ENCODE measurements around the gene ERC2.
"Not testable (repeated sequence)": the region's sequence is repeated elsewhere in the genome, so short reads cannot be mapped to it uniquely, and the experiment has no call there.

The ERC2 gene

DNA sequence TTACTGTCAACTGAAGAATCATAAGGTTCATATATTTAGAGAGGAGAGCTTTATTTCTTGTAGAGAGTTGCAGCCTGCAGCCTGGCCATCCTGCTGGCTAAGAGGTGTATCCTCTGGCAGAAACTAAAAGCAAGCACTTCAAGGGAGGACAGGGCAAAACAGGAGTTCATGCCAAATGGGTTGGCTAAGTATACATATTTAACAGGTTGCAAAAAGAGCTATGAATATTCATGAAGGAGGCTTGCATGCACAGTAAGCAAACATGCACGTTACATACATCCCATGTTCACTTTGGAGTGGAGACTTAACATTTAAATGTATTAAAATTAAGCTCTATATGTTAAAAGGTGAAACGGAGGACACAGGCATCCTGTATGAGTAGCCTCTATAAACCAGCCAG, 354.4 kb downstream of the ERC2 start:
- no peak for DNase-seq

DNA sequence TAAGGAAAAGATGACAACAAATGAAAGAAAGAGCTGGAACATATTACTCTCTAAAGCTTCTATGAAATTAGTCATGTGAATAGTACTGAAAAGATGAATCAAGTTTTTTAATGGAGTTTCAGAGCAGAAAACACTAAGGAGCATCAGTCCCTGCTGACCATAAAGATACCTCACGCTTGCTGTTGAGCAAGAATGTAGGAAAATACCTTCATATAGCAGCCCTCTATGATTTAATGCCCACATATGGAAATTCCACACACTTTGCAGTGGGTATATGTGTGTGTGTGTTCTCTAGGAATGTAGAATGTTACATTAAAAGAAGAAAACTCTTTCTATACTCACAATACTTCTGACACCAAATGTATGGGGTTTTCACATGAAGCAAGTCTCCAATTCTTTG, 355.0 kb downstream of the ERC2 start:
- DNase-seq: no peak

DNA sequence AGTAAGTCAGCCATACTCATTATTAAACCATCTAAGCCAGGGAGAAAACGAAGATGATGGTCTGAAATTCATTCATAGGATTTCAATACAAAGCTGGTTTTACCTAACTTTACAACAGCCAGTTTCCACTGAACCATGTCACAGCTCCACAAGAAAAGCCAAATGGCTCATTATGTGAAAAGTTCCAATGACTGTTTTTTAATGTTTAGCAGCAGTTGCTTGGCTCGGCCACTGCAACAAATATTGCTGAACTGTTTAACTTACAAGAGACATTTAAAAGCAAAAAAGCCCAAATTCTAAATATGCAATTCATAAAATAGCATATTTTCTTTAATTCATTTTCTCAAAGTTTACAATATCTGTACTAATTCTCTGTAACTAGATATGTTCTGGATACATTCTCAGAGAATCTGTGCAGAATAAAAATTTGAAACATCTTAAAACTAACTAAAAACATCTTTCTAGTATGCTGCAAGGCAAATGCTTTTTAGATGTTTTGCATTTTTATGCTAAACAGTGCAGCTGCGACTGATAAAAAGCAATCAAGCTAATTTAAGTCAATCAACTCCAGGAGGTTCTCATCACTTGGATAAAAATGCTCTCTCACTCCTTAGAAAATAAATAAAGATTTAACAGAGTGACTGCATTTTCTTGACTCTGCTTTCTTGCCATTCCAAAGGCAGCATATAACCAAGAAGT, 356.5 kb downstream of the ERC2 start:
- no peak for DNase-seq

DNA sequence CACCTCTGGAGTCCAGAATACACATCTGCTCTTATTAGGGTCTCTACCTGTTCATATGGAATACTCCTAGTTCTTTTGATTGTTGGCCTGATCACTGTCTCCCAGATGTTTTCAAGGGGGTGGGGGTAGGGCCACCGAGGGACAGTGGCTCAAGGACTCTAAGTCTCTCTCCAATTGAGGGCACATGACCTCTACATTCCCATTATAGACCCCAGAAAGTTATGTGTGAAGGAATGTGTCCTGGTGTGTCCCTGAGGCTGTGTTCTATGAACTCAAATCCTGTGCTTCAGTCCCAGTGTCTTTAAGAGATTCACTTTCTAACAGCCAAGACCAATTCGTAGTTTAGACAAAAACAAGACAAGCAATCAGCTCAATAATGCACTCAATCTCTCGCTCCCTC, 357.4 kb downstream of the ERC2 start:
- DNase-seq: no peak

DNA sequence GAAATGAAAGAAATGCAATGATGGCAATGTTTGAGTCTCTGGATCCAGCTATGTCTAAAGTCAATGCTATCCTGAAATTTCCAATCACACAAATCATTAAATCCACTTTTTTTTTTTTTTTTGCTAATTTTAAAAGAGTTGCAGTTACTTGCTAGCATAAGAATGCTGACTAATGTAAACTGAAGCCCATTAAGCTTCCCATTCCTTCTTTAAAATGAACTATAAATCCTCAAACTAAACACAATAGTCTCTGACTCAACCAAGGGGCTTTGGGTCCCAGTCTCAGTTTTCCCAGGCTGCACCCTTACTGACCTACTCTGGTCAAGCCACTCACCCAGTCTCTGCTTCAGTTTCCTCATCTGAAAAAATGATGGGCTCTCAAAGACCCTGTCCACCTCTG, 361.1 kb downstream of the ERC2 start:
- no peak for DNase-seq

DNA sequence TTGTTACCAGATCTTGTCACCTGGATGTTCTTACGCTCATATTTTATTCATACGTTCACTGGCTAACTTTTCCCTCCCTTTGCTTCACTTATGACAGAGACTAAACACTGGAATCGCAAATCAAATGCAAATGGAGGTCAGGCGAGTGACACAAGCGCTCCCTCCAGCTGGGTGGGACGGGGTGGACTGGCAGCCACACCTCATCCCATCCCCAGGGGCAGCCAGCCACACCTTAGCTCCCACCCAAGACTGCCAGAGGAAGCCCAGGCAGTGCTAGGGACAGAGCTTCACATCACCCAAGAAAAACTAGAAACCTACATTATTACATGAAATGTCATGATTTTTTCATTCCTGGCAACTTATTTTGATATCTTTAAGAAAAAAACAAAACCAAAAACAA, 366.2 kb downstream of the ERC2 start:
- DNase-seq: no peak

DNA sequence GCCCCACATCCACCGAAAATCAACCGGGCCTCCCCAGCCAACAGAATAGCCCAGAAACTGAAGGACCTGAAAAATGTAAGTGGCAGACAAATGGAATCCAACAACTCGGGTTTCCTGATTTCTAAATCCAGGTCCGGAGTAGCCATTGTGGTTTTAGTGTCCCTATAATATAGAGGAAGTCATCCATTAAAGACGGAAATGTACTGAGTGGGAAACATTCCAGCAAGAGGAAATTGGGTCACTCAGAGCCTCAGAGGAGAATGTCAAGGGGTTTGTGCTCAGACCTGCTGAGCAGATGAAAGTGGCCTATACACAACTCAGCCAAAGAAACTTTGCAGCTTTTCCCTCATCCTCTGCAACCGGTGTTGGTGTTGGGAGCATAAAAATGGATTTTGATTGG, 366.7 kb downstream of the ERC2 start:
- DNase-seq: no peak

DNA sequence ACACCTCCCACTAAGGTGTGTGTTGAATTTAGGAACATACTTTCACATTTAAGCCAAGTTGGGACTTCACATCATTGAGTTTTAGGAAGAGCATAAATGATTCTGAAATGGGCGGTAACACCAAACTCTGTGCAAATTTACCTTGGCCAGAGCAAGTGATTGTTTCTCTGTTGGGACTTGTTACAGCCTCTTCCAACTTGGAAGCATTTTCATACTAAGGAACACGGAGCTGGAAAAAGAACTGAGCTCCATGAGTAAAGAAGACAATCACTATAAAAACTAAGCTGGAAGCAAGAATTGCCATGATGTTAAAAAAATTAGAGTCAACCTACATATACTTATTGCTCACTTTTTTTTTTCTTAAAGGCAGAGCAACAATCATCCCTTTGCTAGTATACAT, 371.3 kb downstream of the ERC2 start:
- DNase-seq: no peak

DNA sequence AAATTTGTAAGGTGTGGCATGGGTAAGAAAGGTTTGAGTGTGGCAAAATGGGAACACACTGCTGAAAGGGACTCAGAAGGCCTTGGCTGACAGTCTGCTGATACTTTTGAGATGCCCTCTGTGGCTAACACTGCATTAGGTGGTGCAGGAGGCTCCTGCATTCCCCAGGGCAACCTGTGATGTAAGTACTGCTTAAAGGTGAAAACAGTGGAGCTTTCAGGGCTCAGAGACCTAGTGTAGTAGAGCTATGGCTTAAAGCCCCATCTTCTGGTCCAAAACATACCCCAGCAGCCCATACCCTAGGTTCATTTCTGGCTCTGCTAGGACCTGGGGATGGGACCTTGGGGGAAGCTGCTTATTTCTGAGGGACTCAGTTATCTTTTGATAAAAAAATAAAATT, 374.1 kb downstream of the ERC2 start:
- no peak for DNase-seq

DNA sequence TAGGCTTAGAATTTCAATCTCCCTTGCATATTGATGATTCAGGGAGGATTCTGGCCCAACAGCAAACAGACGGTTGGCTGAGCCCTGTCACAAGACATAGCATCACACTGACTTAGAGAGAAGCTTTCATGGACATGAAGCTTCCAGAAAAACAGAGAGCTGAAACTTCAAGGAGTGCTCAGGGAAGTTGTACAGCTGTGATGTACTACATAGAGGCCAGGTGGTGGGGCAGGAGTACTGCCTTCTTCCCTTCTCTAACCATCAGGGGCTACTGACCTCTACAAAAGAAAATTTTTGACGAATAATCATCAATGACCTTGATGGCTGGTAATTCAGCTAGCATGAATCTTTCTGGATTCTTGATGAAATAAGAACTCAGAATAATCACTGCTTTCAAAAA, 378.5 kb downstream of the ERC2 start:
- no peak for DNase-seq

DNA sequence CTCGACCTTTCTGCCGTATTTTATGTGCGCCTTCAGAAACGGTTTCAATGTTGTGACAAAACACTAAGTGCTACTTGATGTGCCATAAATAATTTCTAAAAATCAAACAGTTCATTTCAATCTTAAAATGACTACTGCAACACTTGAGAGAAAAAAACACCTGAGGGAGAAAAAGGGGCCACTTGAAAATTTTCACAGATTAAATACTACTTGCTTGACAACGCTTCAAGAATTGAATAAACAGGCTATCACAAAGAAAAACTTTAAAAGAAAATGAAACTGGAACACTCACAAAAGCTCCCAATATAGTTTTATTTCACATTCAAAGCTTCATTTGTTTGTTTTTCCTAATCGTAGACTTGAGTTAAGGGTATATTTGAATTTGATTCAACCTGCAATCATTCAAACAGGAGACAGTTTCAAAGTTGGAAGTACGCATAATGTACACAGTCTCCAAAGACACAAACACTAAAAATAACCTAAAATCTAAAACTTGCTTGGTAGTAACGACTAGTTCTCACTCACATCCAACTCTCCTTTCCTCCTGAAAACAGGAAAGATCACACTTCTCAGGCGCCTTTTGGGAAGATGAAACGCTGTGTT, 380.7 kb downstream of the ERC2 start:
- no peak for DNase-seq

DNA sequence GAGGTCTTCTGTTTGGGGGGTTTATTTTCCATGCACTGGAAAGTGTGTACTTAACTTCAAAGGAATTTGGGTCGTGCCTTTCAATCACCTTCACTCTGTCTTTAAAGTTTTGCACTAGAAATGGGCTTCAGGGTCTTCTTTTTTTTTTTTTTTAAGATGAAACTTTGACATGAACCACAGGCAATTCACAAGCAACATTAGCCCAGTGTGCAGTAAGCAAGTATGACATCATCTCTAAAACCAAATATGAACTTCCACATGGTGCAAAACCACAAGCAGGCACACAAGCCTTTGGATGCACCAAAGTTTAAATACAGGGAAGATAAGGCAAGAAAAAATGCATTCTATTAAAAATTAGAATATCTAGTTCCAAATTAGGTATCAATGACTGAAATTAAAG, 381.9 kb downstream of the ERC2 start:
- DNase-seq: no peak

DNA sequence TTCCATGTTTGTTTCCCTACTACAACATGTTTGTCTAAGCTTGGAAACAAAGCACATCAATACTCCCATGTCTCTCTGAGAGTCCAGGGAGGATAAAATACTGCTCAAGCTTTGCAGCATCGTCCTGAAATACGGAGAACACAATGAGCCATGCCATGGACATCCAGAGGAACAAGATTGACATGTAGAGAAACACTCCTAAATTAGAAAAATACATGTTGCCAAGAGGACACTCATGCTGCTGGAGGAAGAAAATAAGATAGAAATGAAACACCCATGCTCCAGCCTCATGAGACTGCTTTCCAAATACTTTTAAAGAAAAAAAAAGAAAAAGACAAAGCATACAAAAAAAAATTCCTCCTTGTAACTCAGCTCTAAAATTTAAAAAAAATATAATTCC, 387.0 kb downstream of the ERC2 start:
- DNase-seq: no peak

DNA sequence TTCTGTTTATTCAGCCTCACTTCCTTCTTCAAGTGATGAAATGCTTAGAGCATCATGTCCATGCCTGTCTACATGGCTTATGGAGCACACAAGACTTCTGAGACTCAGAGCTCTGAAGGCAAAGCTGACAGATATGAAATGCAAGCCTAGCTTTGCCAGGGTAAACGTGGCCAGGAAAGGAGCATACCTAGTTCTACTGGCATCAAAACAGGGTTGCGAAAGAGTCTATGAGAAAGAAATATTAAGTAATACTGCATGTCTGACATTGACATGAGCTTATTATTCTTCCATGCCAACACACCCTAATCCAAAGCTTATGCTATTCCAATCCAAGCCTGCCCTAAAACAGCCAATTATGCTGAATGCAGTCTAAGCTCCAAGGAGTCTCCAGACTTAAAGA, 391.5 kb downstream of the ERC2 start:
- no peak for DNase-seq

DNA sequence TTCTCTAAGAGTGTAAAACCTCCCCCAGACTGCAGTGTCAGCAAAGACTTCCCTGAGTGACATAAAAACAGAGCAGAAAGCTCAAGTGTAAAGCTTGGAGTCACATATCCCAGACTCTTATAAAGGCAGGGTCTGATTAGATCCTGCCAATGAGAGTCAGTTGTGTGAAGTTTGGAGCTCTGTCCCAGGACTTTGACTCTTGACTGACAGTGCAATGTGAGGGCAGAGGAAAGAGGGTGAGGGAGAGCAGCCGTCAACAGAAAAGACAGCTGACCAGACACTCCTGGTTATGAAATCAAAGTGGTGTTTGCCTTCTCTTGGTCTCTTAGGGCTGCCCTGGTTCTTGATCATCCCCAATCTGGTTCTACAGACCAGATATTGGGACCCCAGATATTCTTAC, 393.2 kb downstream of the ERC2 start:
- DNase-seq: no peak

DNA sequence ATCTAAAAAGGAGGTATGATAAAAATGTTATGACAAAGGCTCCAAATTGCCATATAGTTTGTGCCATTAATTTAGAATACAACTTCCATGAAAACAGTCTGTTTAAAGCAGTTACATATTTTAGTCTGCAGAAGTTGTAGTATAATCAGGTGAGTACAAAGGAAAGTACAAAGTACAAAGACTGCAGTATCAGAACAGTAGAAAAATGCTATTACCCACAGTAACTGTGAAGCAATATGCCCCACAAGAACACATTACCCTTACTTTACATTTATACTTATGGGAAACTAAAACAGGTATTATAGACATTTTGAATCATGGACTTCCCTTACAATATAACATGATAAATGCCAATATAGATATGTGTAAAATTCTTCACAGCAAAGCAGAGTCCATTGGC, 398.5 kb downstream of the ERC2 start:
- DNase-seq: no peak

DNA sequence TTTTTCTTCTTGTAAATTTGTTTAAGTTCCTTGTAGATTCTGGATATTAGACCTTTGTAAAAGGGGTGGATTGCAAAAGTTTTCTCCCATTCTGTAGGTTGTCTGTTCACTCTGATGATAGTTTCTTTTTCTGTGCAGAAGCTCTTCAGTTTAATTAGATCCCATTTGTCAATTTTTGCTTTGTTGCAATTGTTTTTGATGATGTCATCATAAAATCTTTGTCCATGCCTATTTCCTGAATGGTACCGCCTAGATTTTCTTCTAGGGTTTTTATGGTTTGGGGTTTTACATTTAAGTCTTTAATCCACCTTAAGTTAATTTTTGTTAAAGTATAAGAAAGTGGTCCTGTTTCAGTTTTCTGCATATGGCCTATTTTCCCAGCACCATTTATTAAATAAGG, 401.9 kb downstream of the ERC2 start:
- DNase-seq: not testable (repeated sequence)

DNA sequence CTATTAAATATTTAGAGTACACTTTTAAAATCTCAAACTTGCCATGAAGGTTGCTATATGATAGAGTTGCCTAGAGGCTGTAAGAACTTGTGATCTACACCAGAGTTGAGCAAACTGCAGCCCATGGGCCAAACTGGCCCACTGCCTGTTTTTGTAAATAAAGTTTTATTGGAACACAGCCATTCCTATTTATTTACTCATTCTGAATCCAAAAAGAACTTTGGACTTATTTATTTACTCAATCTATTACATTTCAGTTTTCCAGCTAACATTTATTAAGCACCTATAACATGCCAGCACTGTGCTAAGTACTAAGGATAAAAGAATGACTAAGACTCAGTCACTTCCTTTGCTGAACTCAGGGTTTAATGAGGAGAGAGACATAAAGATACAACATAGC, 403.6 kb downstream of the ERC2 start:
- DNase-seq: no peak

DNA sequence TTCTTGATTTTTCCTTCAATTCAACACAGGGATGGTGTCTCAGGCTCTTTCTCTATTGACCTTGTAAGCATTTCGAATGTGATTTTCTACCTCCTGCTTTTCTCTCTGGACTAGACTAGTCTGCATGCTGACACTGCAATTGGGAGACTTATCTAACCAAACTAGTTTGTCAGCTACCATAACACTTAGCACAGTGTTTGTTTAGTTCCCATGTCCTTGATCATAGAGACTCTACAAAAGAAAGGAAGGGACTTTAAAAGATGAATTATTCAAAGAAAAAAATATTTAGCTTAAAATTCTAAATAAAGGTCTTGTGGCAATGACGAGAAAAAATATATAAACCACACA, 407.0 kb downstream of the ERC2 start:
- no peak for DNase-seq

DNA sequence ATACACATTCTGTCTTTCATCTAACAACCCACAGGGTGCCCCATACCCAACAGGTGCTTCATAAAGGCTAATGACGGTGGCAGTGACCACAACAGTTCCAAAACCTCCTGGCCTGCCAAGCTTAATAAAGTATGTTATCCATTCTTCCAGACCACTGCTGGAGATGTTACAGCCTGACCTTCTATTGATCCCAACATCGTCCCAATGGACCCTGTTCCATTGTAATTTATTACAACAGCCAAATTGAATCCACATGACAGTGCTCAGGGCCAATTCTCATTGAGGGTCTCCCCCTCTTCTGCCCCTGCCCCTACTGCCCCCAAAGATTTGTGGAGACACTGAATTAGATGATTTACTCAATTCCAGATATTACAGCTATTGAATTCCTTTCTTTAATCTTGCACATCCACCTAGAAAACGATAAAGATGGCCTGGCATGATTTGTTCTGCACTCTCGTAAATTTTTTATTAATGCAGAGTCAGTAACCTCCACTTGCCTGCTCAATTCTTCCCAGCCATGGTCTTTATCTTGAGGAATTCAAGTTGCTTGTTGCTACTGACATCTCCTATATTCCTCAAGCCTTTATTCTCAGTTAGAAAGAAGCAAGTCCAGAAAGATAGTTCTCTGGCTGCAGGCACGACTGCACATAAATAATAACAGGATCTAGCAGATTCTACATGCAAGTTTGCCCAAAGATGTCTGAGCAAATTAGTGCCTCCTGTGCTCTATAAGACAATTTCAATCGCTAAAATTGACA, 407.6 kb downstream of the ERC2 start:
- no peak for DNase-seq

DNA sequence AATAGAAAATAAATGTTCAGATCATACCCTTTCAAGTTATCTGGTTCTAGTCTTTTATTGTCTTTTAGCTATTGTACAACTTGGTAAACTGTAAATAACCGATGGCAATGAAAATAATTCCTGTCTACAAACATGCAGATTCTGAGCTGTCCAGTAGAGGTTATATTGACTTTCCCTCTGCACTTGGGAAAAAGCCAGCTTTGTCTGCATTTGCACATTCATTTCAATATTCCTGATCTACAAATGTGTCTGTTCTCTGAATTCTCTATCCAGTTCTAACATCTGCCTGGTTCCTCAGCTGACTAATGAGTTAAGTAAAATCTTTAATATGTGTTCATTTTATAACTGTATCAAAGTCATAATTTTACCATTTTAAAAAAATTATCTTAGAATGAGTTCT, 408.5 kb downstream of the ERC2 start:
- DNase-seq: no peak

DNA sequence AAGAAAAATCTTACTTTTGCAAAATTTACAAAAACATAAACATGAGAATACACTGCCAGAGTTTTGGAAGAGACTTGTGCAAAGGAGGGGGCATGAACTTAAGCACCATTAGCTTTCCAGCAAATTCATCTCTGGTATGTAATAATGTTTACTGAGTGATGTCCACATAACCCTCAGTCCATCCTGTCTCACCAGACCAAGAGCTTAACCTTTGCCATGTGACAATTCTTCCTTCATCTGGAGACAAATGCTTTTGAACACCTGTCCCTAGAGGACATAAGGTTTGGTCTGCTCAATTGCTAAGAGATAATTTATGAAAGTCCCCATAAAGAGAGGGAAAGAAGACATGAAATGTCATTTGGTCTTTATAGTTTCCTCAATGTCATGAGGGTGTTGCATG, 412.3 kb downstream of the ERC2 start:
- no peak for DNase-seq

DNA sequence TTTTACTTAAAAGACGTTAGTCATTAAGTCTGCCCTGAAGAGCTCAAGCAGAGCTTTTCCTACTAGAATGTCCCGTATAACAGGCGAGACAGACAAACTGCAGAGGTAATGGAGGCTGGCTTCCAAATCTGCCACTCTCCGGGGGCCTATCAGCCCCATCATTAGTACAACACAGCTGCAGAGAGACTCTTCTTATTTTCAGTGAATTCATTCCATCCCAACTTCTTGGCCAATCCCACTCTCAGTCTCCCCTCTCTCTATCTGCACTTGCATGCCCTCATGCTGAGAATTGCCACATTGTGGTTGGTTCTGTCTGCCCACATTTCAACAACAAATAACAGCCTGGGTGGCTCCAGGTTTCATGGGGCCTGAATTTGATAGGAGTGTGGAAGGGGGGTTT, 412.7 kb downstream of the ERC2 start:
- no peak for DNase-seq

DNA sequence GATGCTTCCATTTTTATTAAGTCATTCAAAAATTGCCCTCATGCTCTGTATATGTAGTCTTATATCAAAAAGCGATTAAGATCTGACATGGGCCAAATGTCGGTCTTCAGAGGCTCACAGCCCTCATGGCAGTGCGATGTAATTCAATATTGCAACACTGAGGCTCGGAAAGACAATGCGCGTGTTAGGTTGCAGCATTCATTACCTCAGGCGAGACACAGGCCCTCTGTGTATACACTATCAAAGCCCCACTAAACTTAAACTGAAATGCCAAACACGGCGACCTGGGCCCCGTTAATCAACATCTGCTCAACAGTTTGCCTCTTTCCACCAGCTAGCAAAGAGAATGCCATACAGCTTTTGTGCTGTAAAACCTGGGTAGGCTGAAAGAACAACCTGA, 413.4 kb downstream of the ERC2 start:
- no peak for DNase-seq

DNA sequence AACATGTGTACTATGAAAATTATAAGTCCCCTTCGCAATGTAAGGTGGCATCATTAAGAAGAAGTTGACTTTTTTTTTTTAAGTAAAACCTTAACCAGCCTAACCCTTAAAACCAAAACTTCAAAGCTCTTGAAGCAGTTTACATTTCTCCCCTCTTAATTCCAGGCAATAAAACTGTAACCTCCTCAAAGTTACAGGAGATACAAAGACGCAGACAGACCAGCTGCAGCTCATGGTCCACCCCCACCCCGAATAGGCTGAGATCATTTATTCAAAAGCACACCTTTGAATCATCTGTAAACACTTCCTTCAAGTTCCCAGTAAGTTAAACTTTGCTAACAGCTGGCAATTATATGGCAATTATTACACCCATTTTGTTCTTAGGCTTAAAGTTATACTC, 414.5 kb downstream of the ERC2 start:
- no peak for DNase-seq

Measured in CD4-positive, alpha-beta T cell treated with Interleukin-17A for 1 hour (primary cell).